ENCODE data around the gene TMEM220. TPM values are rescaled to one million over a fixed set of nuclear protein-coding genes. Genes with fewer than 3 reads are reported as not detected.
A peak's percentile ranks its signal among the peaks of the same experiment; 100 is the strongest.

The TMEM220 gene
- total and polyA plus RNA-seq, 9 of the 15 experiments (the other 6 are each of a cell fraction or from before 2014, with no cell fraction given): not detected

DNA sequence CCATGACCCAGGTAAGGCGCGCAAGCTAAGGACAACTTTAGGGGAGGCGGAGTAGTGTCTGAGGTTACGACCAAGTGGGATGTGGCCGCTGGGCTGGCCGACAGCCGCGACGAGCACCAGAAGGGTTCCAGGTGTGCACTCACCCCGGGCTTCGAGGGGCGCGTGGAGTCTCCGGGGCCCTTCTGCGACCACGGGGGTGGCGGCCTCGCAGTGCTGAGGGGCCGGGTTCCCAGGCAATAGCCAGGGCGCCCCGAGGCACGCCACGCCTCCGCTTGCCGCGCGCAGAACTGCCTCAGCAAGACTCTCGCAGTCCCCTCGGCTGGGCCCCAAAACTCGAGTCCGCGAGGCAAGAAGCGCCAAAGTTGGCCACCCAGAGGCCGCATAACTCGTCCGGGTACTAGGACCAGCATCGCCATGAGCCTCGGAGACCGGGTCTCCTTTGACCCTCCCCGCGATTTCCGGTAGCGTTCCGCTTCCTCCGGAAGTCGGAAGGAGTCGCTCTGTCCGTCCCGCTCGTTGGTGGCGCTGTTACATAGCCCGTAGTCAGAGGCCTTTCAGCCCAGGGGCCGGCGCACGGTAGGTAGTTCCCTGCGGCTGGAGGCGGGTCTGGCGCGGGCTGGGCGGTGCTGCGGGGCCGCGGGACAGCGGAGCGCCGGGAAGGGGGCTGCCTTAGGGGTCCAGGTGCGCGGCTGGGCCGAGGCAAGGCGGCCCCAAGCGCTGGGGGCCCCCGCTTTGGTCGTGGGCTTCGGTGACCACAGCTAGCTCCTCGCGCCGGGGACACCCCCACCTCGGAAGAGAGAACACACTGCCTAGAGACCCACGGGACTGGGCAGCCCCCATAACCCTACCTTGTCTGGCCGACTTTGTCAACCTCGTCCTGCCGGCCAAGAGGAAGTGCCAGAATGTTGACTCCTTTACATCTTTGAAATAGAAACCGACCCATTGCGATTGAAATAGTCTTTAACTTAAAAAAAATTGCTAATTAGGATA, 32.4 kb downstream of the TMEM220 start, which contains the start of the genes ADPRM and SCO1 (continued):
- TF ChIP-seq CBX8 (IDR thresholded peaks at IDR 0.05; ENCODE audit: borderline replicate concordance, extremely low read depth, low read depth, low read length, poor library complexity, severe bottlenecking) (no peak), XRCC4 (IDR thresholded peaks at IDR 0.05; ENCODE audit: extremely low read depth, insufficient read depth, insufficient read length) (no peak), ELF4 (CRISPR knock-in tag; IDR thresholded peaks at IDR 0.05) (no peak), POLR2G (IDR thresholded peaks at IDR 0.05; ENCODE audit: low read depth, low read length) (peak; percentile 98), ZNF785 (CRISPR knock-in tag; IDR thresholded peaks at IDR 0.05) (no peak), ZNF77 (CRISPR knock-in tag; IDR thresholded peaks at IDR 0.05) (no peak), ZNF780A (CRISPR knock-in tag; IDR thresholded peaks at IDR 0.05) (no peak), CHD1 (IDR thresholded peaks at IDR 0.05; ENCODE audit: low read length) (no peak), POLR2AphosphoS5 (IDR thresholded peaks at IDR 0.05; ENCODE audit: control insufficient read depth, insufficient read depth, low read depth, low read length) (peak; percentile 70), XRCC5 (IDR thresholded peaks at IDR 0.05; ENCODE audit: low read depth, low read length) (no peak), KLF1 (tag; IDR thresholded peaks at IDR 0.05) (no peak), ELF2 (CRISPR knock-in tag; IDR thresholded peaks at IDR 0.05) (peak; percentile 34; the same call in 1 of the 2 replicates), NEUROD1 (IDR thresholded peaks at IDR 0.05; ENCODE audit: borderline replicate concordance, low read depth, low read length, partially characterized antibody) (peak; percentile 24), SREBF2 (CRISPR knock-in tag; IDR thresholded peaks at IDR 0.05) (no peak), TEAD4 (IDR thresholded peaks at IDR 0.05; ENCODE audit: low read length) (no peak), TEAD4 (CRISPR knock-in tag; IDR thresholded peaks at IDR 0.05; ENCODE audit: borderline replicate concordance) (no peak), CHCHD3 (CRISPR knock-in tag; IDR thresholded peaks at IDR 0.05) (no peak)
- TF ChIP-seq, protein P1, sequence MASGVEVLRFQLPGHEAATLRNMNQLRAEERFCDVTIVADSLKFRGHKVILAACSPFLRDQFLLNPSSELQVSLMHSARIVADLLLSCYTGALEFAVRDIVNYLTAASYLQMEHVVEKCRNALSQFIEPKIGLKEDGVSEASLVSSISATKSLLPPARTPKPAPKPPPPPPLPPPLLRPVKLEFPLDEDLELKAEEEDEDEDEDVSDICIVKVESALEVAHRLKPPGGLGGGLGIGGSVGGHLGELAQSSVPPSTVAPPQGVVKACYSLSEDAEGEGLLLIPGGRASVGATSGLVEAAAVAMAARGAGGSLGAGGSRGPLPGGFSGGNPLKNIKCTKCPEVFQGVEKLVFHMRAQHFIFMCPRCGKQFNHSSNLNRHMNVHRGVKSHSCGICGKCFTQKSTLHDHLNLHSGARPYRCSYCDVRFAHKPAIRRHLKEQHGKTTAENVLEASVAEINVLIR (CRISPR knock-in tag; IDR thresholded peaks at IDR 0.05): no peak
- TF ChIP-seq, protein P2, sequence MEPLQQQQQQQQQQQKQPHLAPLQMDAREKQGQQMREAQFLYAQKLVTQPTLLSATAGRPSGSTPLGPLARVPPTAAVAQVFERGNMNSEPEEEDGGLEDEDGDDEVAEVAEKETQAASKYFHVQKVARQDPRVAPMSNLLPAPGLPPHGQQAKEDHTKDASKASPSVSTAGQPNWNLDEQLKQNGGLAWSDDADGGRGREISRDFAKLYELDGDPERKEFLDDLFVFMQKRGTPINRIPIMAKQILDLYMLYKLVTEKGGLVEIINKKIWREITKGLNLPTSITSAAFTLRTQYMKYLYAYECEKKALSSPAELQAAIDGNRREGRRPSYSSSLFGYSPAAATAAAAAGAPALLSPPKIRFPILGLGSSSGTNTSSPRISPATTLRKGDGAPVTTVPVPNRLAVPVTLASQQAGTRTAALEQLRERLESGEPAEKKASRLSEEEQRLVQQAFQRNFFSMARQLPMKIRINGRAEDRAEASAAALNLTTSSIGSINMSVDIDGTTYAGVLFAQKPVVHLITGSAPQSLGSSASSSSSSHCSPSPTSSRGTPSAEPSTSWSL (CRISPR knock-in tag; IDR thresholded peaks at IDR 0.05; ENCODE audit: borderline replicate concordance): no peak
- TF ChIP-seq, protein P3, sequence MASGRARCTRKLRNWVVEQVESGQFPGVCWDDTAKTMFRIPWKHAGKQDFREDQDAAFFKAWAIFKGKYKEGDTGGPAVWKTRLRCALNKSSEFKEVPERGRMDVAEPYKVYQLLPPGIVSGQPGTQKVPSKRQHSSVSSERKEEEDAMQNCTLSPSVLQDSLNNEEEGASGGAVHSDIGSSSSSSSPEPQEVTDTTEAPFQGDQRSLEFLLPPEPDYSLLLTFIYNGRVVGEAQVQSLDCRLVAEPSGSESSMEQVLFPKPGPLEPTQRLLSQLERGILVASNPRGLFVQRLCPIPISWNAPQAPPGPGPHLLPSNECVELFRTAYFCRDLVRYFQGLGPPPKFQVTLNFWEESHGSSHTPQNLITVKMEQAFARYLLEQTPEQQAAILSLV (tag; IDR thresholded peaks at IDR 0.05): no peak

All from K562 (cell line).